ENCODE measurements around the gene KLHL29. TPM values are rescaled to one million over a fixed set of nuclear protein-coding genes. Genes with fewer than 3 reads are reported as not detected.

The KLHL29 gene
- total RNA-seq, 1 experiment from 2014 or later, result 2.4 TPM

- Histone ChIP-seq H2BK20ac (ENCODE audit: low read depth, low read length, poor library complexity, severe bottlenecking) (no peak overlapping the region), H2AK5ac (ENCODE audit: insufficient read length, low read length) (no peak overlapping the region), H4K91ac (ENCODE audit: insufficient read length, low read depth, low read length) (no peak overlapping the region), H3K79me1 (ENCODE audit: insufficient read depth, low read depth, low read length, poor library complexity, severe bottlenecking) (no peaks in the 10 kb centered on the region), H2BK5ac (ENCODE audit: insufficient read length, low read length) (no peak overlapping the region), H4K20me1 (ENCODE audit: control insufficient read depth, insufficient read depth, insufficient read length) (no peaks in the 10 kb centered on the region), H4K5ac (ENCODE audit: insufficient read length, low read depth, low read length) (no peak overlapping the region), H2BK120ac (ENCODE audit: low read depth, low read length, poor library complexity, severe bottlenecking) (no peak overlapping the region), H2AFZ (ENCODE audit: low read length) (no peak overlapping the region), H3K18ac (ENCODE audit: insufficient read length, low read depth, low read length) (no peak overlapping the region), H3K56ac (ENCODE audit: insufficient read length, low read depth, low read length) (no peak overlapping the region), H2BK12ac (ENCODE audit: insufficient read length, low read depth, low read length) (no peak overlapping the region), H3K23me2 (ENCODE audit: insufficient read length, low read depth, low read length, poor library complexity, severe bottlenecking) (no peaks in the 10 kb centered on the region), H3K4me1 (ENCODE audit: insufficient read depth, low read length) (no peaks in the 10 kb centered on the region), H3K23ac (ENCODE audit: insufficient read length, low read depth, low read length) (no peak overlapping the region), H3T11ph (ENCODE audit: low read length) (no peak overlapping the region), H3K4ac (ENCODE audit: low read depth, low read length) (no peak overlapping the region), H3K9ac (ENCODE audit: extremely low read depth, insufficient read length, low read length) (no peak overlapping the region), H4K8ac (replicated peaks; ENCODE audit: insufficient read length, low read depth, low read length) (no peak overlapping the region), H3K9me3 (ENCODE audit: control insufficient read depth, low read depth, low read length) (no peaks in the 10 kb centered on the region), H3K14ac (ENCODE audit: insufficient read depth, low read length) (no peak overlapping the region), H3K27me3 (ENCODE audit: insufficient read depth, low read length) (no peaks in the 10 kb centered on the region), H3K4me2 (ENCODE audit: insufficient read depth, insufficient read length, low read length) (no peak overlapping the region), H2BK15ac (ENCODE audit: low read depth, low read length) (no peak overlapping the region), H3K79me2 (ENCODE audit: insufficient read depth, low read length) (no peaks in the 10 kb centered on the region), H3K27ac (ENCODE audit: insufficient read length, low read depth, low read length) (no peak overlapping the region)
- peaks cover 7 to 13% of the 10 kb centered on the region in 2 experiments for H3K4me1 Mint-ChIP-seq
- H3K9me3 Mint-ChIP-seq, result peaks cover 0 to 5% of the 10 kb centered on the region in 2 experiments; a peak in 2 of 5 replicates
- DNase-seq, result no peak
- no peak overlapping the region for H3K27ac Mint-ChIP-seq
- H3K36me3 Mint-ChIP-seq (ENCODE audit: insufficient read depth in 1 of 3, low read depth in 3 of 3), result no peaks in the 10 kb centered on the region; a peak in 1 of 7 replicates
- H3K4me3 Mint-ChIP-seq, result no peak overlapping the region
- H3K27me3 Mint-ChIP-seq (ENCODE audit: low read depth), result peaks cover 5% of the 10 kb centered on the region; the same call in 1 of the 2 replicates
- no peak for TF ChIP-seq CTCF (conservative IDR thresholded peaks at IDR 0.05)
- WGBS (ENCODE audit: extremely low coverage, insufficient read length, low lambda C conversion rate), result no CpG with 5 or more reads among the region's 11 CpGs
Observed at GRCh38 chr2:23412556-23413155, 27.7 kb downstream of the KLHL29 start.
